GM12891 (cell line): Measurements from ENCODE around the gene TMED6.

Experiments
- DNase-seq: peaks from one replicate; pipeline ENCODE4 v3.0.0; 2011; ENCODE audit warnings: low spot score; ENCODE audit not compliant: insufficient read length
- FAIRE-seq: peaks from 2 replicates; lab custom pipeline; 2011; peaks lifted over from hg19 to GRCh38; lab: Jason Lieb, UNC
- PAX5 ChIP-seq: IDR thresholded peaks from 2 replicates; pipeline ENCODE4 v1.6.1; 2011; ENCODE audit warnings: low read length, moderate library complexity, mild to moderate bottlenecking; ENCODE audit not compliant: insufficient read depth, severe bottlenecking
- POLR2A ChIP-seq: IDR thresholded peaks from 2 replicates; pipeline ENCODE4 v1.6.1; 2011; ENCODE audit warnings: low read depth, low read length, control low read depth
- POLR2AphosphoS5 ChIP-seq: IDR thresholded peaks from 2 replicates; pipeline ENCODE4 v1.6.1; 2011; ENCODE audit warnings: low read depth, low read length, control low read depth
- POU2F2 ChIP-seq: IDR thresholded peaks from 2 replicates; pipeline ENCODE4 v1.6.1; 2011; ENCODE audit warnings: low read depth, mild to moderate bottlenecking, control low read depth, low read length, moderate library complexity
- SPI1 ChIP-seq: IDR thresholded peaks from 2 replicates; pipeline ENCODE4 v1.6.1; 2011; ENCODE audit warnings: low read depth, low read length, control low read depth
- TAF1 ChIP-seq: IDR thresholded peaks from 2 replicates; pipeline ENCODE4 v1.6.1; 2011; ENCODE audit warnings: low read depth, low read length, control low read depth

TMED6 gene

GRCh38 chr16:69318177-69318910 lies 33.2 kb downstream of the TMED6 start:
- TF ChIP-seq SPI1 (no peak), TAF1 (no peak), PAX5 (no peak), POLR2AphosphoS5 (no peak), POLR2A (no peak), POU2F2 (no peak)
- DNase-seq, result no peak
- FAIRE-seq, result no peak

GRCh38 chr16:69316595-69317034 lies 35.0 kb downstream of the TMED6 start:
- DNase-seq, result no peak
- TF ChIP-seq SPI1 (no peak), POU2F2 (no peak), POLR2AphosphoS5 (0 out of 2 replicates have a peak, but pooled peaks have one; percentile 26)
- no peak for FAIRE-seq

GRCh38 chr16:69315486-69316311 lies 35.9 kb downstream of the TMED6 start:
- DNase-seq (no peak), FAIRE-seq (no peak)
- TF ChIP-seq POU2F2 (no peak), PAX5 (no peak), POLR2A (no peak), POLR2AphosphoS5 (no peak), SPI1 (no peak), TAF1 (no peak)

GRCh38 chr16:69314534-69314933 lies 37.1 kb downstream of the TMED6 start:
- no peak for DNase-seq
- TF ChIP-seq PAX5 (no peak), POLR2A (no peak), POLR2AphosphoS5 (no peak)
- FAIRE-seq, result no peak

GRCh38 chr16:69313469-69313868 lies 38.1 kb downstream of the TMED6 start:
- TF ChIP-seq PAX5, result no peak
- no peak for TF ChIP-seq SPI1
- TF ChIP-seq POLR2AphosphoS5, result no peak
- TF ChIP-seq POU2F2, result no peak
- TF ChIP-seq POLR2A, result no peak
- TF ChIP-seq TAF1, result no peak
- no peak for FAIRE-seq
- DNase-seq, result no peak

- TF ChIP-seq TAF1 (no peak), POLR2A (no peak), POLR2AphosphoS5 (no peak), PAX5 (no peak), SPI1 (no peak), POU2F2 (no peak)
- FAIRE-seq (peak; percentile 69), DNase-seq (peak; percentile 57)
Measured at GRCh38 chr16:69311533-69312387, 39.8 kb downstream of the TMED6 start.

- TF ChIP-seq POLR2AphosphoS5 (peak; percentile 58), SPI1 (no peak), POLR2A (peak; percentile 77), TAF1 (peak; percentile 9; the same call in 1 of the 2 replicates)
- DNase-seq, result peak; percentile 97
- peak; percentile 97 for FAIRE-seq
Measured at GRCh38 chr16:69310653-69311532, 40.7 kb downstream of the TMED6 start, which contains the start of gene VPS4A. TSS of gene VPS4A (plus strand) at chr16:69311350. CDS start at chr16:69311512, 162 bp downstream.

- FAIRE-seq, result peak; percentile 20
- no peak for DNase-seq
- TF ChIP-seq PAX5 (no peak), POU2F2 (no peak), POLR2AphosphoS5 (no peak), TAF1 (no peak), SPI1 (no peak)
Measured at GRCh38 chr16:69309316-69309715, 42.3 kb downstream of the TMED6 start.
